ENCODE results near the gene DMRT1. TPM values are rescaled to one million over a fixed set of nuclear protein-coding genes. Genes with fewer than 3 reads are reported as not detected.

Gene DMRT1
- total RNA-seq, 1 experiment from 2014 or later = 0.21 TPM

DNA sequence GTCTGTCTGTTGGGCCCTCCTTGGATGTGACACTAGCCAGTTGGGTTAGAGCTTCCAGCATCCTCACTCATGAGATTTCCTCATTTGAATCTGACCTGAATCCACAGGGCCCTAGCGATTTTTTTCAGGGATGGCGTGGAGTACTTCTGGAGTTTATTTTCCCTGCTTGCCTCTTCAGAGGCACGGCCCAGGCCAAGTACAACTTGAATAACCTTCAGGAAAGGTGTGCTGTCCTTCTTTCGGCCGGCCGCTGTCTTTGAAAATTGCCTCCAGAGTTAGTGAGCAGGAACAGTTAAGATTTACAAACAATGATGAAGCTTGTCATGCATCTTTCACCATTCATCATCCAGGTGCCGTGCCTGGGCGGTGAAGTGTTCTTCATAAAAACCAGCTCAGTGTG is 85.5 kb downstream of the DMRT1 start:
- DNase-seq = no peak
- no peak overlapping the region for H3K4me3 ChIP-seq (ENCODE audit: insufficient read depth, low read depth, low read length)
- no peaks in the 10 kb centered on the region for H3K36me3 ChIP-seq (replicated peaks; ENCODE audit: control insufficient read depth, insufficient read depth, low read length)
- no peaks in the 10 kb centered on the region for H3K27me3 ChIP-seq (ENCODE audit: control insufficient read depth, insufficient read depth, low read length)

DNA sequence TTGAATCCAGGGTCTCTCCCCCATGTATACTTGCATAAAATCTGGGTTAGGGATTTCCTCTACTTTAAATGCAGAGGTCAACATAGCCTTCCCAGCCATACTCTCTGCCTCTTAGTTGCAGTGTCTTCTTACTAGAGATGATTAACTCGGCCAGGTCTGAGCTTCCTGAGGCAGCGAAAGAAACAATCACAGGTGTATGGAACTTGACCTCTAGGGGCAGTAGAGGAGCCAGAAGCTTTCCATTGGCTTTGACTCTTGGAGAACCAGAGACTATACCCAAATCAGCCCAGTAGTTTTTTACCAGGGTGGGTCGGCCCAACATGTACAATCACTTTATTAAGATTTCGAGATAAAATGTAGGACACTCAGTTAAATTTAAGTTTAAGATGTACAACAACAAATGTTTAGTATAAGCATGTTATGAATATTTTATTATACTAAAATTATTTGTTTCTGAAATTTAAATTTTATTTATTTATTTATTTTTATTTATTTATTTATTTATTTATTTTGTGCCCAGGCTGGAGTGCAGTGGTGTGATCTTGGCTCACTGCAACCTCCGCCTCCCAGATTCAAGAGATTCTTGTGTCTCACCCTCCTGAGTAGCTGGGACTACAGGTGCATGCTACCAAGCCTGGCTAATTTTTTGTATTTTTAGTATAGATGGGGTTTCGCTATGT is 87.0 kb downstream of the DMRT1 start:
- Histone ChIP-seq H3K4me3 (ENCODE audit: insufficient read depth, low read depth, low read length) (no peak overlapping the region), H3K27me3 (ENCODE audit: control insufficient read depth, insufficient read depth, low read length) (no peaks in the 10 kb centered on the region), H3K36me3 (replicated peaks; ENCODE audit: control insufficient read depth, insufficient read depth, low read length) (no peaks in the 10 kb centered on the region)
- peak; percentile 67 for DNase-seq

DNA sequence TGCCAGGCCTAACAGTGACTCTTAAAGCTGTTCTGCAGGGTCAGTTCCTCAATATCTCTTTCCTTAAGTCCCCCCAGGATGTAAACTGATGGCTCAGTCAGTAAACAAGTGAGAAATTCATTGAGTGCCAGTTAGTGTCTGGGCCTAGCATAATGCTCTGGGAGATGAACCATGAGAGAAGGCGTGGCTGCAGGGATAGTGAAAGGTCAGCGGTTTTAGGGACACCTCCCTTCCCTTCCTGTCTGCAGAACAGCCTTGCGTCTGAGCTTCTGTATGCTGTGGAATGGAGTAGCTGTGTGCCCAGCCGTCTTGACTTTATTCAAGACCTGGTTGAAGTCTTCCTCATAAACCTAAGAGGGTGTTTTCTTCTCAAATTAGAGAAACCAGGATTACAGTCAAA is 88.2 kb downstream of the DMRT1 start:
- Histone ChIP-seq H3K36me3 (replicated peaks; ENCODE audit: control insufficient read depth, insufficient read depth, low read length) (no peaks in the 10 kb centered on the region), H3K4me3 (ENCODE audit: insufficient read depth, low read depth, low read length) (no peak overlapping the region), H3K27me3 (ENCODE audit: control insufficient read depth, insufficient read depth, low read length) (no peaks in the 10 kb centered on the region)
- no peak for DNase-seq

DNA sequence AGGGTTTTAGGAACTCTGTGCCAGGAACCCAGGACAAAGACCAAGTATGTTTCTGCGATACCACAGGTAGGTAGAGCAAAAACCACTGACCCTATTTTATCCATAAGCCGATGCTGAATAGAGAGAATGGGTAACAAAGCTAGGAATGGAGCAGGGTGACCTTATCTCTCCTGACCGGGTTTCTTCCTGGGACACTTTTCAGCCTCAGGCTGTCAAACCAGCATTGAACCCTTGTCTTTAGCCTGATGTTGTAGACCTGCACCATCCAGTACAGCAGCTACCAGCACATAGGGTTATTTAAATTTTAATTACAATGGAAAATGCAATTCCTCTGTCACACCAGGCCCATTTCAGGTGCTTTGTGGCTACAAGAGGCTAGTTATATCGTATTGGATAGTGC is 91.9 kb downstream of the DMRT1 start:
- Histone ChIP-seq H3K27me3 (ENCODE audit: control insufficient read depth, insufficient read depth, low read length) (no peaks in the 10 kb centered on the region), H3K36me3 (replicated peaks; ENCODE audit: control insufficient read depth, insufficient read depth, low read length) (no peaks in the 10 kb centered on the region), H3K4me3 (ENCODE audit: insufficient read depth, low read depth, low read length) (no peak overlapping the region)
- DNase-seq = no peak

DNA sequence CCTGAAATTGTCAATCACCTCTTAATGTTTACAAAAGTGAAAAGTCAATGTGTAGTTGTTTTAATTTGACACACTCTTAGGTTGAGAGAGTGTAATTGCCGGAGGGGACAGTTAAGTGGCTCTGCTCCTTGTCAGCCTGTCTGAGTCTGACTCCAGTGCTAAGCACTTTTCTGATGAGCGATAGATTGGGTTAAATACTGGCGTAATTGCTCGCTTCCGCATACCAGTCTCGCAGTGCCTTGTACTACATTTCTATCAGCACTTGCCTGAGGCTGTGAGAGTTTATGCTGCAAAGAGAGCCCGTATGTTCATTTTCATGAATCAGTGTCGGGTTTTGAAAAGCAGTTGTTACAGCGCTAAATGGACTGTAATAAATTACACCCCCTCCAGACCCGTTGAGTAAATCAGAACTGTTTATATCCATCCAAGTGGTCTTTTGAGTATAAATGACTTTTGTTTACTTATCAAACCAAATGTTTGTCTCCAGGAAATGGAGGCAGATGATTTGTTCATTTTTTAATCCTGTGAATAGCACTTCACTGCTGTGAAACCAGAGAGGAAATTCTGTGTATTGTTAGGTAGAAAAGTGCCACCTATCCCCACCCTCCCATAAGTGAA is 94.0 kb downstream of the DMRT1 start:
- Histone ChIP-seq H3K27me3 (ENCODE audit: control insufficient read depth, insufficient read depth, low read length) (no peaks in the 10 kb centered on the region), H3K36me3 (replicated peaks; ENCODE audit: control insufficient read depth, insufficient read depth, low read length) (no peaks in the 10 kb centered on the region), H3K4me3 (ENCODE audit: insufficient read depth, low read depth, low read length) (no peak overlapping the region)
- no peak for DNase-seq

DNA sequence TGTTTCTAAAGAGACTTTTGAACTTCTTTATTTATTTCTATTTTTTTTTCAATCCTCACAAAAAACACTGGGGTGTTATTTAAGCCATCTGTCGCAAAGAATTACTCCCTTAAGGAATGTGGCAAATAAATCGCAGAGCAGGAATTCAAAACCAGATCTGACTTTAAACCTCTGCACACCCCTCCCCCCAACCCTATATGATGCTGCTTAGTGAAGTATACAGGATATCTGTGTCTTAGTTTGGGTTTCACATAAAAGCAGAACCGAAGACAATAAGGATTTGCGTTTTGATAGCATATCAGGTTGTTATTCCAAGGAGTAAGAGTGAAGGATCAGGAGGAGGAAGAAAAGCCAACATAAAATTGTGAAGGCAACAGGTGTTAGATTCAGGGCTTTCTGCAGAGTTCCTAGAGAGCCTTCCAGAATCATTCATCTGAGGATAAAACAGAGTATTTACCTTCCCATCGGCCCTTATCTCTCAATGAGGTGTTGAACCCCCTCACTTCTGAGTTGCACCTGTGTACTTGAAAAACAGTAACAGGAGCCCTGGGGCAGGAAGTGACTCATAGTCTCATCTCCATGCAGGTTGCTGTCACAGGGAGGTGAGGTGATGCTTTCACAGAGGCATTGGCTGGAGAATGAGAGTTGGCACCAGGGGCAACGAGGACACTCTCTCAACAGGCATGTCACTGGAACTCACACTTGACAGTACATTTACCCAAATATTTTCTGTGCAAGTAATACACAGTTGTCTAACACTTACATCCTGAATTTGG is 101.5 kb downstream of the DMRT1 start:
- Histone ChIP-seq H3K4me3 (ENCODE audit: insufficient read depth, low read depth, low read length) (no peak overlapping the region), H3K36me3 (replicated peaks; ENCODE audit: control insufficient read depth, insufficient read depth, low read length) (no peaks in the 10 kb centered on the region), H3K27me3 (ENCODE audit: control insufficient read depth, insufficient read depth, low read length) (no peaks in the 10 kb centered on the region)
- no peak for DNase-seq

DNA sequence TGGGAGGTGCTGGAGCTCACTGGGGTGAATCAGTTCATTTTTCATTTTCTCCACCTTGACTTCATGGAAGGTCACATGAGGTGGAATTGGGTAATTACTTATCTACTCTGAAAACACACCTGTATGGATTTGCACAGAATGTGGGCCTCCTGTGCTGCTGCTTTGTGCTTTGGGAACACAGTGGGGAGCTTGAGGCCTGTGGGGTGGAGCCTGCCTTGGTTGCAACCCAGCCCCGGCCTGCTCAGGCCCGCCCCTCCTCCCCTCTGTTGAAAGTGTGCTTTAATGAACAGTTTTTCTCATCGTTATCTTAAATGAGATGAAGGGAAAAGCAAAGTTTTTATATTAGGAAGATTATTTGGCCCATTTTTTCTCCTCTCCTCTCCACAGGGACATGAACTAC is 106.5 kb downstream of the DMRT1 start:
- no peaks in the 10 kb centered on the region for H3K27me3 ChIP-seq (ENCODE audit: control insufficient read depth, insufficient read depth, low read length)

DNA sequence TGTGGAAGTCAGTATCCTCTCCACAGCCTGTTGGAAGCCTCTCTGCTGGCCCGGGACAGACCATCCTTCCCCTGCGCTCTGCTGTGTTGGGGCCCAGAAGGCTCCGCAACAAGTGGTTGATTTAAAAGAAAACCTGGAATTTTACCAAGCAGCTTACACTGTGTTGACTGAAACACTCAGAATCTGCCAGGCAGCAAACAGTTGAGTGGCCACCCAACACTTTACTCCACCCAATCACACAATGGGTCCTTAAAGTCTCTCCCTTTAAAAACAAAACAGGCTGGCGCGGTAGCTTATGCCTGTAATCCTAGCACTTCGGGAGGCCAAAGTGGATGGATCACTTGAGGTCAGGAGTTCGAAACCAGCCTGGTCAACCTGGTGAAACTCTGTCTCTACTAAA is 107.0 kb downstream of the DMRT1 start:
- Histone ChIP-seq H3K4me3 (ENCODE audit: insufficient read depth, low read depth, low read length) (no peak overlapping the region), H3K36me3 (replicated peaks; ENCODE audit: control insufficient read depth, insufficient read depth, low read length) (no peaks in the 10 kb centered on the region), H3K27me3 (ENCODE audit: control insufficient read depth, insufficient read depth, low read length) (no peaks in the 10 kb centered on the region)
- no peak for DNase-seq

More for the DNA sequence above, 106.5 kb downstream of the DMRT1 start:
- peak; percentile 44 for DNase-seq
- H3K36me3 ChIP-seq (replicated peaks; ENCODE audit: control insufficient read depth, insufficient read depth, low read length) = no peaks in the 10 kb centered on the region
- no peak overlapping the region for H3K4me3 ChIP-seq (ENCODE audit: insufficient read depth, low read depth, low read length)

DNA sequence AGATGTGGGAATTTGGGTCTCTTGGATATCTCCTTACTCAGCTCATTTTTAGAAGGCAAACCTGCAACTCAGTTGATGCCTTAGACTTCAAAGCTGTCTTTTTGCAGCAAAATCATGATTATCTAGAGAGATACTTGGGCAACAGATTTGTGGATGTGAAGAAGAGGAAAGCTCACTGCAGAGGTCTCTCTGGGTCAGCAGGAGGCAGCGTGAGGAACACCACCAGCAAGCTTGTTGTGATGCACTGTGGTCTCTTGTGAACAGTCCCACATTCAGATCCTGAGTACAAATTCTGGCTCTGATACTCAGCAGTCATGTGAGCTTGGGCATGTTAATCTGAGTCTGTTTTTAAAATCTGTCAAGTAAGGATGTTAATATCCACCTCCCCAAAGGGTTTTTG is 108.6 kb downstream of the DMRT1 start:
- H3K27me3 ChIP-seq (ENCODE audit: control insufficient read depth, insufficient read depth, low read length) = no peaks in the 10 kb centered on the region
- no peaks in the 10 kb centered on the region for H3K36me3 ChIP-seq (replicated peaks; ENCODE audit: control insufficient read depth, insufficient read depth, low read length)
- DNase-seq = no peak
- no peak overlapping the region for H3K4me3 ChIP-seq (ENCODE audit: insufficient read depth, low read depth, low read length)

DNA sequence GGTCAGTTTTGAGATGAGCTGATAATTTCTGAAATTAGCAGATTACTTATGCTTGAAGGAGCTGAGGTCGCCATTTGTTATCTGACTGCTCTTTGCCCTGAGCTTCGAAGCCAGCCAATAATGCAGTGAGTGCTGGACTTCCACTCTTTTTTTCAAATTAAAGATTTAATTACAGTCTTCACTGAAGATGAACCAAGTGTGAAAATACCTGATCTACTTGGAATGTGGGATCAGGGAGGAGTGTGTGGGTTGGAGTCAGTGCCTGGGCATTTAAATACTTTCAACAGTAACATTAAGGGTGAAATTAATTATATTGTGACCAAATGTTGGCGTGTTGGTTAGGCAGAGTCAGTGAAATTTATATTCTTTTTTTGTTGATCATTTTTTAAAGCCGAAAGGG is 111.0 kb downstream of the DMRT1 start:
- no peaks in the 10 kb centered on the region for H3K27me3 ChIP-seq (ENCODE audit: control insufficient read depth, insufficient read depth, low read length)
- no peak for DNase-seq
- no peaks in the 10 kb centered on the region for H3K36me3 ChIP-seq (replicated peaks; ENCODE audit: control insufficient read depth, insufficient read depth, low read length)
- H3K4me3 ChIP-seq (ENCODE audit: insufficient read depth, low read depth, low read length) = no peak overlapping the region

DNA sequence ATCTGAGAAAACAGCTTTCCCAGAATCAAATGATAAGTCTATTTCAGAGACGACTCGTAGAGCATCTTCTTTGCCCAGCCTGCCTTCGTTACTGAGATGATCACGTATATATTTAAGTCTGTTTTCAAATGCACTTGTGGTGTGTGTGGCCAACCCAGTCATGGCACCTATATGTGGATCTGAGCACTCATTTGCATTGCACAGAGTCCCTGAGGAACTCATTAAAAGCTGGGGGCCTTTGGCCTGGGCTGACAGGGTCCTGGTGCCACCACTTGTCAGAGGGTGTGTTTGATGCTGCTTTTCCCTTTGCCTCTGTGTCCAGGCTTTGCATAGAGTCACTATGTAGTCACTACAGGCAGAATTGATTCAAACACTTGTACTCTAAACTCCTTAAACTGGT is 117.6 kb downstream of the DMRT1 start:
- no peak for DNase-seq
- Histone ChIP-seq H3K27me3 (ENCODE audit: control insufficient read depth, insufficient read depth, low read length) (peaks cover 4% of the 10 kb centered on the region; the same call in 1 of the 2 replicates), H3K4me3 (ENCODE audit: insufficient read depth, low read depth, low read length) (no peak overlapping the region), H3K36me3 (replicated peaks; ENCODE audit: control insufficient read depth, insufficient read depth, low read length) (no peaks in the 10 kb centered on the region)

DNA sequence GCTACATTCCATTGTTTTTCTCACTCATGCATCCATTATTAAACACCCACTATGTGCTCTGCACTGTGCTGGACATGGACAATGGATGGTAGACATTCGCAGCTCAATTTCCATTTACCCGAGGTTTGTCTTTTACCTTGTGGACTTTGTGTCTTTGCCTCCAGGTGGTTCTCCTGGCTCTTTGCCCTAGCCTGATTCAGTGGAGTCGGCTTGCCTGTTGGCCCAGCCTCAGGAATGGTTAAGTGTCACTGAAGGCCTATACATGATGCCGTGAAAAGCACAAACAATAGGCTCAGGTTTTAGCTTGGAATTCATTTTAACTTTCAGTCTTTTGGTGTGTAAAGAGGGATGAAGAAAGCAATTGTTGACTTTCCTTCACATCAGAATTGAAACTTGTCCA is 118.4 kb downstream of the DMRT1 start:
- H3K27me3 ChIP-seq (ENCODE audit: control insufficient read depth, insufficient read depth, low read length) = peaks cover 9% of the 10 kb centered on the region; the same call in 1 of the 2 replicates
- no peak for DNase-seq
- H3K36me3 ChIP-seq (replicated peaks; ENCODE audit: control insufficient read depth, insufficient read depth, low read length) = no peaks in the 10 kb centered on the region
- H3K4me3 ChIP-seq (ENCODE audit: insufficient read depth, low read depth, low read length) = no peak overlapping the region

DNA sequence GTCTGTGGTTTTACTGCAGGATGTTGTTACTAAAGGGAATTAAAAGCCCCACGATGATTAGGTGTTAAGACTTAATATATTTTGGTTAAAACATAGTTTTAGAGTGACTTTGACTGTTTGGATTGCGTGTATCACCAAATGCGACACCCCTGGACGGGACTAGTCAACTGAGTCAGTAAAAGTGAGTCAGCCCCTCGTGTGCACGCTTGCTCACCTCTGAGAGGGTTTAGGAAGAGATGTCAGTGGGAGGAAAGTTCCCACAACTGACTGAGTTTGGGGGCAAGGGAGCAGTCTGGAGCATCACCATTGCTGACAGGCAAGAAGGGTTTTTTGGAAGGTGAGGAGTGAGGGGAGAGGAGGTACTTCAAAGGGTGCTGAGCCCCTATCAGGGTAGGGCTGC is 120.5 kb downstream of the DMRT1 start:
- peaks cover 30% of the 10 kb centered on the region for H3K27me3 ChIP-seq (ENCODE audit: control insufficient read depth, insufficient read depth, low read length)
- no peak overlapping the region for H3K4me3 ChIP-seq (ENCODE audit: insufficient read depth, low read depth, low read length)
- no peak for DNase-seq
- no peaks in the 10 kb centered on the region for H3K36me3 ChIP-seq (replicated peaks; ENCODE audit: control insufficient read depth, insufficient read depth, low read length)

DNA sequence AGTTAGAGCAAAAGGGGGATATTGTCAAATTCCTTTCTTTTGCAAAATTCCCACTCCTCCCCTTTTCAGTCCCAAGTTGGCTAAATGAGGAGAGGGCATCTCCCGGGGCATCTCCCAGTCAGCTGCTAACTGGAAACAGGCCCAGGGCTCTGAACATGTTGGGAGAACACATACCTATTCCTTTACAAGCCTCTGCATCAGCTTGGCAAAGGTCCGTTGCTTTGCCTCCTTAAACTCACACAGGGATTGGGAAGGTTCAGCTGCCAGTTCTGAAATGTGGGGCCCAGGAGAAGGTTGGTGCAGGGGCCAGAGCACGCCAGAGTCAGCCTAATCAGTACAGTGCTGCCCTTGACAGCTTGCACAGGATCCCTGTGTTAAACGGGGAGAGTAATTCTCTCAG is 124.0 kb downstream of the DMRT1 start:
- no peak overlapping the region for H3K4me3 ChIP-seq (ENCODE audit: insufficient read depth, low read depth, low read length)
- no peak for DNase-seq
- H3K27me3 ChIP-seq (ENCODE audit: control insufficient read depth, insufficient read depth, low read length) = peaks cover 63% of the 10 kb centered on the region
- no peaks in the 10 kb centered on the region for H3K36me3 ChIP-seq (replicated peaks; ENCODE audit: control insufficient read depth, insufficient read depth, low read length)

DNA sequence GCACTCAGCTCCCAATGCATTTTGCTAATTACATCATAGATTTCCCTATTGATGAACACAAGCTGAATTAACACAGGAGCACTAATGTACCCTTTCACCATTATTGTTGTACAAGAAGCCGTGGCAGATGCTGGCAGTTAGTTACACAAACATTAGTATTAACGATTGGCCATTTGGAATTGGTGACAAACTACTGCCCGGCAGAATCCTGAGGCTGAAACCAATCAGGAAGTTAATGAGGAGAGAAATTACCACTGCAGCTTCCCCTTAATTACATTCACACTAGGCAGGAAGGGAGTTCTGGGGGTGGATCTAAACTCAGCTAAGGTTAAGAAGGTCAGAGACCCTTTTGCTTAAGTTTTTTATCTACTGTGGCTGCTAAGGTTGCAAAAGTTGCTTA is 125.4 kb downstream of the DMRT1 start:
- DNase-seq = no peak
- Histone ChIP-seq H3K36me3 (replicated peaks; ENCODE audit: control insufficient read depth, insufficient read depth, low read length) (no peaks in the 10 kb centered on the region), H3K4me3 (ENCODE audit: insufficient read depth, low read depth, low read length) (no peak overlapping the region), H3K27me3 (ENCODE audit: control insufficient read depth, insufficient read depth, low read length) (peaks cover 75% of the 10 kb centered on the region)
